ENCODE measurements around the gene NSD2.

The NSD2 gene

GRCh38 chr4:1826531-1827350 is 44.5 kb upstream of the NSD2 start:
- TF ChIP-seq CTCF (IDR thresholded peaks at IDR 0.05; ENCODE audit: insufficient read depth, low read depth, low read length, missing control alignments) = no peak
- H3K4me3 ChIP-seq (ENCODE audit: low read length) = no peak overlapping the region
- DNase-seq (ENCODE audit: low read depth) = no peak

- TF ChIP-seq CTCF (IDR thresholded peaks at IDR 0.05; ENCODE audit: insufficient read depth, low read depth, low read length, missing control alignments) = no peak
- no peak for DNase-seq (ENCODE audit: low read depth)
- no peak overlapping the region for H3K4me3 ChIP-seq (ENCODE audit: low read length)
Measured at GRCh38 chr4:1830234-1830633, 41.0 kb upstream of the NSD2 start.

- no peak for DNase-seq (ENCODE audit: low read depth)
- H3K4me3 ChIP-seq (ENCODE audit: low read length) = no peak overlapping the region
- TF ChIP-seq CTCF (IDR thresholded peaks at IDR 0.05; ENCODE audit: insufficient read depth, low read depth, low read length, missing control alignments) = no peak
Measured at GRCh38 chr4:1830642-1831228, 40.5 kb upstream of the NSD2 start.

- no peak for TF ChIP-seq CTCF (IDR thresholded peaks at IDR 0.05; ENCODE audit: insufficient read depth, low read depth, low read length, missing control alignments)
- no peak overlapping the region for H3K4me3 ChIP-seq (ENCODE audit: low read length)
- no peak for DNase-seq (ENCODE audit: low read depth)
Measured at GRCh38 chr4:1831331-1831730, 39.9 kb upstream of the NSD2 start.

- H3K4me3 ChIP-seq (ENCODE audit: low read length) = no peak overlapping the region
- no peak for TF ChIP-seq CTCF (IDR thresholded peaks at IDR 0.05; ENCODE audit: insufficient read depth, low read depth, low read length, missing control alignments)
- no peak for DNase-seq (ENCODE audit: low read depth)
Measured at GRCh38 chr4:1832690-1833089, 38.5 kb upstream of the NSD2 start.

GRCh38 chr4:1833307-1834046 is 37.7 kb upstream of the NSD2 start:
- TF ChIP-seq CTCF (IDR thresholded peaks at IDR 0.05; ENCODE audit: insufficient read depth, low read depth, low read length, missing control alignments) = no peak
- no peak overlapping the region for H3K4me3 ChIP-seq (ENCODE audit: low read length)

More at GRCh38 chr4:1833307-1834046, 37.7 kb upstream of the NSD2 start:
- DNase-seq (ENCODE audit: low read depth) = no peak
